ENCODE measurements around the gene NAA25.

GRCh38 chr12:112015938-112016337 lies 92.6 kb downstream of the NAA25 start:
- no peak for TF ChIP-seq TAF1 (IDR thresholded peaks at IDR 0.05; ENCODE audit: low read depth, low read length)
- no peak for TF ChIP-seq POLR2A (IDR thresholded peaks at IDR 0.05; ENCODE audit: low read depth, low read length)
- TF ChIP-seq POLR2AphosphoS5 (IDR thresholded peaks at IDR 0.05; ENCODE audit: low read depth, low read length): no peak
- no peak for TF ChIP-seq PAX5 (IDR thresholded peaks at IDR 0.05; ENCODE audit: insufficient read depth, low read length, severe bottlenecking)
- TF ChIP-seq SPI1 (IDR thresholded peaks at IDR 0.05; ENCODE audit: low read depth, low read length): no peak
- no peak for TF ChIP-seq POU2F2 (IDR thresholded peaks at IDR 0.05; ENCODE audit: low read depth, low read length)

Data from GM12891 (cell line).